Right lobe of liver (tissue), 6 donors: ENCODE results near the gene LTBP3. TPM values are rescaled to one million over a fixed set of nuclear protein-coding genes. Genes with fewer than 3 reads are reported as not detected.

Experiments
- ATAC-seq, 4 donors: fragments of 200-7000 bp; cut with Tn5 transposase; one replicate each; pipeline ENCODE4 v1.9.1; 2020; ENCODE audit warnings: mild to moderate bottlenecking in 4 of 4, moderate library complexity in 4 of 4
- DNase-seq, 3 donors: peaks; one replicate each; pipeline ENCODE4 v3.0.0-alpha.2; 2020
- H3K27ac ChIP-seq, 3 donors: fragments of 200-600 bp; one replicate each; pipeline ENCODE4 v1.8.0; 2022
- H3K27me3 ChIP-seq, 2 donors: fragments of 200-600 bp; one replicate each; pipeline ENCODE4 v1.8.0; 2022
- H3K36me3 ChIP-seq, 4 donors: fragments of 200-600 bp; sonication (generic) in 1 of 4; one replicate each; pipeline versions ENCODE4 v1.5.1 to v1.8.0; 2017 to 2022; ENCODE audit warnings: control low read depth in 1 of 4
- H3K4me1 ChIP-seq, 4 donors: fragments of 200-600 bp; sonication (generic) in 1 of 4; one replicate each; pipeline versions ENCODE4 v1.5.1 to v1.8.0; 2017 to 2022; ENCODE audit warnings: control low read depth in 1 of 4
- H3K4me3 ChIP-seq, 3 donors: fragments of 200-600 bp; one replicate each; pipeline ENCODE4 v1.8.0; 2022
- H3K9me3 ChIP-seq, 4 donors: fragments of 200-600 bp; sonication (generic) in 1 of 4; one replicate each; pipeline versions ENCODE4 v1.5.1 to v1.8.0; 2017 to 2022; ENCODE audit warnings: control low read depth in 1 of 4
- POLR2A ChIP-seq: fragments of 450-650 bp; IDR thresholded peaks from one replicate; pipeline ENCODE4 v1.6.1; 2017; ENCODE audit warnings: antibody characterized with exemption, mild to moderate bottlenecking
- WGBS: methylation state at CpG from one replicate; pipeline ENCODE4 v1.1.6; 2018; ENCODE audit warnings: low coverage, low lambda C conversion rate; ENCODE audit not compliant: insufficient coverage; ENCODE audit errors: missing lambda C conversion rate; 5-methylcytosine and 5-hydroxymethylcytosine counted together
- intact Hi-C, 2 donors: fragments of 100-400 bp; cut with DNase I; formaldehyde crosslinking; loops; one replicate each; pipeline versions ENCODE4 v1.11.2 to v1.14.1; 2022
- total RNA-seq, 6 experiments: library from RNA; depleted of rRNA in 2 of 6; stranded (reverse); fragments of >200 nt in 2 of 6; fragmentation: NEBNext Ultra II Directional in 3 of 6; extraction: Animal tissue kit (Norgen Biotek cat#: 25700) in 3 of 6; gene quantifications; one replicate each; pipeline versions ENCODE4 v1.1.0 to v1.2.4, GENCODE V29; 2016 to 2023
- TF ChIP-seq, protein P1 (sequence below), 4 donors: fragments of 200-600 bp in 3 of 4; fragments of 450-650 bp in 1 of 4; IDR thresholded peaks; one replicate each; pipeline versions ENCODE4 v1.5.1 to v1.8.0; 2016 to 2022; ENCODE audit warnings: antibody characterized with exemption in 4 of 4, mild to moderate bottlenecking in 2 of 4
- donor health status: DM: no; HTN: yes; CAD: no.
- donor health status: DM: no; HTN: no; CAD: no.
- donor health status: DM: no; HTN: no; CAD: no.
- donor health status: DM: no; HTN: yes; CAD: no.
- donor health status: DM: no; HTN: yes; CAD: no.

Gene LTBP3
- total RNA-seq, 6 experiments from 2014 or later: 26.6 to 94.1 (median 46.8) TPM

- Histone ChIP-seq H3K4me3 (no peak overlapping the region), H3K27ac (no peak overlapping the region), H3K9me3 (no peaks in the 10 kb centered on the region), H3K4me1 (no peaks in the 10 kb centered on the region), H3K27me3 (no peaks in the 10 kb centered on the region), H3K36me3 (no peaks in the 10 kb centered on the region)
- intact Hi-C loops: no loop called here
- ATAC-seq (no peak), DNase-seq (no peak)
- 66% methylated on average over 5 of the region's 8 CpGs for WGBS
- no peak for TF ChIP-seq POLR2A
- TF ChIP-seq, protein P1, sequence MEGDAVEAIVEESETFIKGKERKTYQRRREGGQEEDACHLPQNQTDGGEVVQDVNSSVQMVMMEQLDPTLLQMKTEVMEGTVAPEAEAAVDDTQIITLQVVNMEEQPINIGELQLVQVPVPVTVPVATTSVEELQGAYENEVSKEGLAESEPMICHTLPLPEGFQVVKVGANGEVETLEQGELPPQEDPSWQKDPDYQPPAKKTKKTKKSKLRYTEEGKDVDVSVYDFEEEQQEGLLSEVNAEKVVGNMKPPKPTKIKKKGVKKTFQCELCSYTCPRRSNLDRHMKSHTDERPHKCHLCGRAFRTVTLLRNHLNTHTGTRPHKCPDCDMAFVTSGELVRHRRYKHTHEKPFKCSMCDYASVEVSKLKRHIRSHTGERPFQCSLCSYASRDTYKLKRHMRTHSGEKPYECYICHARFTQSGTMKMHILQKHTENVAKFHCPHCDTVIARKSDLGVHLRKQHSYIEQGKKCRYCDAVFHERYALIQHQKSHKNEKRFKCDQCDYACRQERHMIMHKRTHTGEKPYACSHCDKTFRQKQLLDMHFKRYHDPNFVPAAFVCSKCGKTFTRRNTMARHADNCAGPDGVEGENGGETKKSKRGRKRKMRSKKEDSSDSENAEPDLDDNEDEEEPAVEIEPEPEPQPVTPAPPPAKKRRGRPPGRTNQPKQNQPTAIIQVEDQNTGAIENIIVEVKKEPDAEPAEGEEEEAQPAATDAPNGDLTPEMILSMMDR (IDR thresholded peaks at IDR 0.05): no peak
These were observed 32.1 kb upstream of the LTBP3 start for GRCh38 chr11:65590240-65590738.

DNA sequence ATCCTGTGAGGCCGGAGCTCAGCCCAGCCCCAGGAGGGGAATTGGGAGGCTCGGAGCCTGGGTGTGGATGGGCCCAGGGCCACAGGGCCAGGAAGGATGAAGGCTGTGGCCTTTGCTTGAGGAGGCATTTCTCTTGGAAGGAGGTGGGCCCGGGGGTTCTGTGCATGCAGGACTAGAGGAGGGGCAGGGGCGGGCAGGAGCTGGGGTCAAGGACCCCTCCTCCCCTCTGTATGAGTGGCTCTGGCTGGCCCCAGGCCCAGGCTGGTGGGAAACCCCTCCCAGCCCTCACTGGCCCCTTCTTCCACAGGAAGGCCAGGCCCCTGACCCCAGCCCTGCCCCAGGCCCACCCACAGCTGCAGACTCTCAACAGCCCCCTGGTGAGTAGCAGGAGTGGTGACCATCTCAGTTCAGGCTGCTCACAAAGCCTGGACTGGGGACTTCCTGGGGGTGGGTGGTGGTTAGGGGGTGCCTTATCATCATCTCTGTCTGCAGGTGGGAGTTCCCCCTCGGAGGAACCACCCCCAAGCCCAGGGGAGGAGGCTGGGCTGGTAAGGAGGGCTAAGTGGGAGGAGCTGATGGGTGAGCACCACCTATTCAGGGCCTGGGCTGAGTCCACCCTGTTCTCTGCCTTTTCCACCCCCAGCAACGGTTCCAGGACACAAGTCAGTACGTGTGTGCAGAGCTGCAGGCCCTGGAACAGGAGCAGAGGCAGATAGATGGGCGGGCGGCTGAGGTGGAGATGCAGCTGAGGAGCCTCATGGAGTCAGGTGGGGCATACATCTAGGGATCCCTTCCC lies 31.5 kb upstream of the LTBP3 start:
- TF ChIP-seq POLR2A: no peak
- TF ChIP-seq, protein P1 (IDR thresholded peaks at IDR 0.05): no peak
- Histone ChIP-seq H3K27ac (no peak overlapping the region), H3K9me3 (no peaks in the 10 kb centered on the region), H3K4me1 (no peaks in the 10 kb centered on the region), H3K4me3 (no peak overlapping the region), H3K36me3 (no peaks in the 10 kb centered on the region), H3K27me3 (no peaks in the 10 kb centered on the region)
- ATAC-seq (no peak), DNase-seq (peak in 1 of 3 donors; percentile 48)
- WGBS: 49% methylated on average over 4 of the region's 9 CpGs
- intact Hi-C loops: no loop called here

GRCh38 chr11:65588199-65589054 lies 30.3 kb upstream of the LTBP3 start:
- no peak for TF ChIP-seq POLR2A
- TF ChIP-seq, protein P1 (IDR thresholded peaks at IDR 0.05): peak; percentile 45 to 58 (median 53)
- H3K9me3 ChIP-seq: no peaks in the 10 kb centered on the region
- peak overlapping the region in 1 of 3 donors; percentile 16 for H3K27ac ChIP-seq
- 45% methylated on average over 8 of the region's 13 CpGs for WGBS
- H3K4me1 ChIP-seq: no peaks in the 10 kb centered on the region
- ATAC-seq: peak; percentile 51 to 70 (median 66)
- no peaks in the 10 kb centered on the region for H3K36me3 ChIP-seq
- H3K4me3 ChIP-seq: no peak overlapping the region
- H3K27me3 ChIP-seq: no peaks in the 10 kb centered on the region
- intact Hi-C loops: no loop called here
- peak; percentile 61 to 72 (median 63) for DNase-seq

- H3K27ac ChIP-seq: no peak overlapping the region
- intact Hi-C loops: no loop called here
- no peak for ATAC-seq
These were observed 28.5 kb upstream of the LTBP3 start for GRCh38 chr11:65586676-65587075.

More at GRCh38 chr11:65586676-65587075, 28.5 kb upstream of the LTBP3 start:
- no peaks in the 10 kb centered on the region for H3K36me3 ChIP-seq
- H3K9me3 ChIP-seq: no peaks in the 10 kb centered on the region
- no peak overlapping the region for H3K4me3 ChIP-seq
- WGBS: no CpG with 5 or more reads among the region's 2 CpGs
- no peaks in the 10 kb centered on the region for H3K27me3 ChIP-seq
- DNase-seq: no peak
- TF ChIP-seq, protein P1 (IDR thresholded peaks at IDR 0.05): no peak
- no peak for TF ChIP-seq POLR2A
- H3K4me1 ChIP-seq: no peaks in the 10 kb centered on the region
